Tibial nerve (tissue), 4 donors: ENCODE data around the gene ZGLP1. TPM values are rescaled to one million over a fixed set of nuclear protein-coding genes. Genes with fewer than 3 reads are reported as not detected.

Experiments
- DNase-seq, 2 donors: peaks; one replicate each; pipeline ENCODE4 v3.0.0-alpha.2; 2019; ENCODE audit warnings: low spot score in 2 of 2
- H3K27ac ChIP-seq, 4 donors: fragments of 200-600 bp; sonication (generic) in 3 of 4; one replicate each; pipeline ENCODE4 v1.5.1; 2017 to 2019; ENCODE audit warnings: mild to moderate bottlenecking in 1 of 4
- H3K27me3 ChIP-seq, 2 donors: fragments of 200-600 bp; sonication (generic) in 1 of 2; one replicate each; pipeline versions ENCODE4 v1.5.1 to v1.6.0; 2017 to 2019
- H3K36me3 ChIP-seq, 3 donors: fragments of 200-600 bp; sonication (generic); one replicate each; pipeline ENCODE4 v1.5.1; 2018 to 2019
- H3K4me1 ChIP-seq, 4 donors: fragments of 200-600 bp; sonication (generic) in 3 of 4; one replicate each; pipeline ENCODE4 v1.5.1; 2017 to 2019
- H3K4me3 ChIP-seq, 4 donors: fragments of 200-600 bp; sonication (generic) in 3 of 4; one replicate each; pipeline ENCODE4 v1.5.1; 2017 to 2019; ENCODE audit warnings: mild to moderate bottlenecking in 1 of 4, moderate library complexity in 1 of 4
- H3K9me3 ChIP-seq, 4 donors: fragments of 200-600 bp; sonication (generic) in 3 of 4; one replicate each; pipeline ENCODE4 v1.5.1; 2017 to 2019
- CTCF ChIP-seq, 5 experiments: fragments of 200-600 bp in 3 of 5; fragments of 450-650 bp in 2 of 5; sonication (generic) in 3 of 5; IDR thresholded peaks; one replicate each; pipeline ENCODE4 v1.5.1; 2016 to 2019; ENCODE audit warnings: antibody characterized with exemption in 5 of 5, mild to moderate bottlenecking in 3 of 5, moderate library complexity in 2 of 5
- EP300 ChIP-seq, 2 donors: sonication (generic); formaldehyde crosslinking; IDR thresholded peaks; one replicate each; pipeline ENCODE4 v1.6.1; 2017; ENCODE audit warnings: antibody characterized with exemption in 2 of 2, mild to moderate bottlenecking in 1 of 2
- POLR2A ChIP-seq, 2 donors: fragments of 450-650 bp; IDR thresholded peaks; one replicate each; pipeline ENCODE4 v1.6.1; 2017; ENCODE audit warnings: antibody characterized with exemption in 2 of 2, mild to moderate bottlenecking in 2 of 2, moderate library complexity in 2 of 2
- WGBS, 2 donors: methylation state at CpG; one replicate each; pipeline ENCODE4 v1.1.5; 2018; 5-methylcytosine and 5-hydroxymethylcytosine counted together
- total RNA-seq, 4 donors: library from RNA; depleted of rRNA; stranded (reverse); fragments of >200 nt; gene quantifications; one replicate each; pipeline ENCODE4 v1.1.0, GENCODE V29; 2016

ZGLP1 gene
- total RNA-seq, 4 donors from 2014 or later, result 2.9 to 4.5 (median 3.5) TPM

GRCh38 chr19:10320602-10321416 is 11.2 kb upstream of the ZGLP1 start:
- TF ChIP-seq POLR2A (IDR thresholded peaks at IDR 0.05) (no peak), CTCF (IDR thresholded peaks at IDR 0.05) (no peak)
- Histone ChIP-seq H3K36me3 (peaks cover 3 to 96% (median 52%) of the 10 kb centered on the region in 3 donors), H3K4me3 (no peak overlapping the region), H3K9me3 (no peaks in the 10 kb centered on the region), H3K4me1 (peaks cover 0 to 6% (median 4%) of the 10 kb centered on the region in 4 donors), H3K27ac (no peak overlapping the region), H3K27me3 (no peaks in the 10 kb centered on the region)
- 82 to 92% methylated on average over 16 to 25 of the region's 32 CpGs for WGBS, 2 donors
- DNase-seq, result no peak

GRCh38 chr19:10318807-10319682 is 9.4 kb upstream of the ZGLP1 start:
- no peak overlapping the region for H3K4me3 ChIP-seq
- WGBS, 2 donors, result 91 to 93% methylated on average over 13 of the region's 13 CpGs
- no peaks in the 10 kb centered on the region for H3K27me3 ChIP-seq
- no peaks in the 10 kb centered on the region for H3K9me3 ChIP-seq
- H3K27ac ChIP-seq, result no peak overlapping the region
- TF ChIP-seq EP300 (IDR thresholded peaks at IDR 0.05), result no peak
- no peak for TF ChIP-seq POLR2A (IDR thresholded peaks at IDR 0.05)
- no peak for TF ChIP-seq CTCF (IDR thresholded peaks at IDR 0.05)
- DNase-seq, result no peak
- peaks cover 3 to 79% (median 46%) of the 10 kb centered on the region in 3 donors for H3K36me3 ChIP-seq
- H3K4me1 ChIP-seq, result peaks cover 0 to 18% (median 4%) of the 10 kb centered on the region in 4 donors

DNA sequence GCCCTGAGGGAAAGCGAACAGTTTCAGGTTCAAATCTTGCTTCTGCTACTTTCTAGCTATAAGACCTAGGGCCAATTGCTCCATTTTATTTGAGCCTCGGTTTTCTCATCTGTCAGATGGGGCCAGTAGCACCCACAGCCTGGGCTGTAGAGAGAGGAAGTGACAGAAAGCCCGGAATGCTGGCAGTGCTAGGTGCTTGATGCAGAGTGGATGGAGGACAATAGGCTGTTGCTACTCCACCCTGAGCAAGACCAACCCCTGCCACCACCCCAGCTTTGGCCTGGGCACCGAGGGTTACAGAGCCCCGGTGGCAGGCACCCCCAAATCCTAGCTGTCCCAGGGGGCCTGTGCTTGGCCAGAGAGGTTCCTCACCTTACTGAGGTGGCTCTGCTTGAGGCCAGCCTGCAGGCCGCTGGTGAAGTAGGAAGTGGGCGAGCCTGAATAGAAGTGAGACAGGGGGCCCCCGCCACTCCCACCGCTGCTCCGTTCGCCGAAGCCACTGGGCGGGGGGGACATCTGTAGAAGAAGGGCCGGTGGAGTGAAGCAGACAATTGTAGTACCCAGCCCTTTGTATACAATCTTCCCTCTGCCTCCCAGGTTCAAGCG is 8.3 kb upstream of the ZGLP1 start:
- Histone ChIP-seq H3K27ac (no peak overlapping the region), H3K4me1 (peaks cover 0 to 18% (median 4%) of the 10 kb centered on the region in 4 donors), H3K27me3 (no peaks in the 10 kb centered on the region), H3K9me3 (no peaks in the 10 kb centered on the region), H3K36me3 (peaks cover 3 to 72% (median 41%) of the 10 kb centered on the region in 3 donors), H3K4me3 (no peak overlapping the region)
- DNase-seq, result no peak
- WGBS, 2 donors, result 85 to 92% methylated on average over 15 of the region's 15 CpGs
- TF ChIP-seq CTCF (IDR thresholded peaks at IDR 0.05) (no peak), POLR2A (IDR thresholded peaks at IDR 0.05) (no peak), EP300 (IDR thresholded peaks at IDR 0.05) (no peak)

GRCh38 chr19:10317045-10317856 is 7.6 kb upstream of the ZGLP1 start:
- Histone ChIP-seq H3K27me3 (no peaks in the 10 kb centered on the region), H3K9me3 (no peaks in the 10 kb centered on the region), H3K36me3 (peaks cover 3 to 69% (median 35%) of the 10 kb centered on the region in 3 donors), H3K4me3 (no peak overlapping the region), H3K27ac (no peak overlapping the region), H3K4me1 (peaks cover 0 to 18% (median 4%) of the 10 kb centered on the region in 4 donors)
- TF ChIP-seq POLR2A (IDR thresholded peaks at IDR 0.05), result no peak
- no peak for TF ChIP-seq EP300 (IDR thresholded peaks at IDR 0.05)
- no peak for TF ChIP-seq CTCF (IDR thresholded peaks at IDR 0.05)
- no peak for DNase-seq
- 73 to 79% methylated on average over 29 of the region's 29 CpGs for WGBS, 2 donors
